Inflammatory macrophage treated with lipopolysaccharide for 1 hour (primary cell): ENCODE results near the gene EXOC6B.
"Not testable (repeated sequence)": the region's sequence is repeated elsewhere in the genome, so short reads cannot be mapped to it uniquely, and the experiment has no call there.

ENCODE experiments used
- DNase-seq, 2 donors: peaks; one replicate each; pipeline ENCODE4 v3.0.0-alpha.2; 2020 to 2022

The EXOC6B gene

DNA sequence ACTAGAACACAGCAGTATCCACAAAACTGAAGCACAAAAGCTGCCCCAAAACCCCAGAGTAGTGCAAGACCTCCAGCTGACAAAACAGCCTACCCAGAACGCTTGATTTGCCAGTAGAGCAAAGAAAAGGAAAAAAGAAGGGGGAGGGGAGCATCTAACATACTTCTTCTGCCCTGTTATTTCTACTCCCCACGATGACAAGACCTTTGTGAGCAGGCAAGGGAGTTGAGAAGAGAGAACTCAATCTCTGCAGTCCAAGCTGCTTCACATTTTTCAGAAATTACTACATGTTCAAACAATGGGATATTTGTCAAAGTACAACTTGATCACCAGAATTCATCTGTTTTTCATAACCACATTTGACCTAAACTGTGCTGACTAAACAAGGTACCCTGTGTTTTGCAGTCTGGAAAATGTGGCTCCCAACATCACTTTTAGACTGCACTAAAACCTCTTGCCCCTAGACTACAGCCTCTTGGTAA lies 286.7 kb downstream of the EXOC6B start:
- DNase-seq, result no peak

DNA sequence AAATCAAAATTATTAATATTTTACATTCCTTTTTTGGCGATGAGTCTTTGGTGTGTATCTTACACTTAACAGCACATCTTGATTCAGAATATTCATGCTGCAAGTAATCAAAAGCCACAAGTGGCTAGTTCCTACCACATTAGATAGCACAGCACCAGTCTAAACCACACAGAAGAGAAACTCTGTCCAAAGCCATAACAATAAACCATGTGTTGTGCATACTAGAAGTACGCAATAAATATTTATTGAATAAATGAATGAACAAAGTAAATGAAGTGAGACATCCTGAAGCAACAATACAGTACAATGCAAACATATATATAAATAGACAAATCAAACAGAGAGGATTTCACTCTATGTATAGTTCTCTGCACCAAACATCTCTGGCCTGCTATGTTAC lies 287.3 kb downstream of the EXOC6B start:
- DNase-seq, result no peak

DNA sequence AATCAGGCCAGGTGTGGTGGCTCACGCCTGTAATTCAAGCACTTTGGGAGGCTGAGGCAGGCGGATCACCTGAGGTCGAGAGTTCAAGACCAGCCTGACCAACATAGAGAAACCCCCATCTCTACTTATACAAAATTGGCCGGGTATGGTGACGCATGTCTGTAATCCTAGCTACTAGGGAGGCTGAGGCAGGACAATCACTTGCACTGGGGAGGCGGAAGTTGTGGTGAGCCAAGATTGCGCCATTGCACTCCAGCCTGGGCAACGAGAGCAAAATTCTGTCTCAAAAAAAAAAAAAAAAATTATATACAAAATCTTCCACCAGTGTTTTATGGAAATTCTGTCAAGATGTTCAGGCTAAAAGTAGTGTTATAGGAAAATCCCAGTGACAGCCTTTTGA lies 290.2 kb downstream of the EXOC6B start:
- DNase-seq, result not testable (repeated sequence)

DNA sequence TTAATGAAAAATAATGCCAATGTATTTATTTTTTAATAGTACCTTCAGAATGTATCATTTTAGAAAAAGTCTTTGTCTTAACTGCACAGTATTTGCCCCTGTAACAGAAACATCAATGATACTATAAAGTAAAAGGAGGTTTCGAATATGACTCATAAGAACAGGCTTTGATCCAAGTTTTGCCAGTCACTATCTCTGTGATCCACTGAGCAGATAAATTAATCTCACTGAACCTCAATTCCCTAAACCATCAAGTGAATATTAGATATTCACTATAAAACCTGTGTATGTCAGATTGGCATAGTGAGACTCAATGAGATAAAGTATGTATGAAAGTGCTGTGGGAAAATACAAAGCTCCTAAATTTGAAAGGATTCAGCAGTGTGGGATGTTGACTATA lies 292.1 kb downstream of the EXOC6B start:
- no peak for DNase-seq

DNA sequence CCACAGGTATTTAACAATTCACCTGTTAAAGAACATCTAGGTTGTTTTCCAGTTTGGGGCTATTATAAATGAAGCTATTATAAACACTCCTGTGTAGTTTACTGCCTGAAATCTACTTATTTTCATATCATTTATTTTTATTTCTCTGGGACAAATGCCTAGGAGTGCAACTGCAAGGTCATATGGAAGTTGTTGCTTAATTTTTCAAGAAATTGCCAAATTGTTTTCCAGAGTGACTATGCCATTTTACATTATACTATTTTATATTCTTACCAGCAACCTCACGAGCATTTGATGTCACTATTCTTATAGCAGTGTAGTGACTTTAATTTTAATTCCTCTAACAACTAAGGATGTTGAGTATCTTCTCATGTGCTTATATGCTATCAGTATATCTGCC lies 298.4 kb downstream of the EXOC6B start:
- DNase-seq, result peak in 1 of 2 donors; percentile 10

DNA sequence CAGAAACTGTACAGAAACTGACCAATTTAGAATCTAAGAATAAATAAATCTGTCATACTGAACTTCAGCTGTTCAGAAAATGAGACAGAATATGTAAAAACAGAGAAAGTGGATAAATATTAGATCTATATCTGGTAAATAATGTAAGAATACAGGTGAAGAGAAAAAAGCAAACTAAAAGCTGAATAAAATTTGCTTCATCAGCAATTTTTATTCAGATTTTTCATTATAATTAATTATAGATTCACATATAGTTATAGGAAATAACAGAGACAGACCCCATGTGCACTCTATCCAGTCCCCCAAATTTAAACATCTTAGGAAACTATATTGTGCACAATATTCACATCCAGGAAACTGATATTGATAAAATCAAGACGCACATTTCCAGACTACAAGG lies 299.2 kb downstream of the EXOC6B start:
- no peak for DNase-seq

DNA sequence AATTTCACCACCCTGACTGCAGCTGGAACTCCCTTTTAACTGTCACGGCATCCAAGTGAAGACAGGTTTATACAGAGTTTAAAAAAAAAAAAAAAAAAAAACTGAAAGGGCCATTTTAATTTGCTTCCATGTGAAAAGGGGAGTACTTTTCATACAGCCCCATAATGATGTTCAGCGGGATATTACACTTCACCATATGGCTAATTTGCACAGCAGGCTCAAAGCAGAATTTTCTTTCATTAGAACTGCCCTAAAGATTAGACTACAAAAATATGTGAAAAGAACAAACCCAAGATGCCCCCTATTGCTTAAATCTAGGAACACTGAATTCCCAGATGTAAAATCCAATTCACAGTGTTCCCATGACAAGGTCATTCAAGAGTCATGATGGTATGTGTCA lies 301.8 kb downstream of the EXOC6B start:
- no peak for DNase-seq

DNA sequence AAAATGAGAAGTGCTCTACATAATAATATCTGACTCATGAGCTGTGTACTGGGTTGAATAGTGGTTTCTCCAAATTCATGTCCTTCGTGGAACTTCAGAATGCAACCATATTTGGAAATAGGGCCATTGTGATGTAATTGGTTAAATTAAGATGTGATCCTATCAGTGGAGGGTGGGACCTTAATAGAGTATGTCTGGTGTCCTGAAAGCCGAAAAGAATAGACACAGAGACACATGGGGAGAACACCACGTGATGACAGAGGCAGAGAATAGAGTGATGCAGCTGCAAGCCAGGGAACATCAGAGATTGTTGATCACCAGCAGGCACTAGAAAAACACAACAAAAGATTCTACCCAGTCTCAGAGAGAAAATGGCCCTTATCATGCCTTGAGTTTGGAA lies 310.1 kb downstream of the EXOC6B start:
- DNase-seq, result no peak

DNA sequence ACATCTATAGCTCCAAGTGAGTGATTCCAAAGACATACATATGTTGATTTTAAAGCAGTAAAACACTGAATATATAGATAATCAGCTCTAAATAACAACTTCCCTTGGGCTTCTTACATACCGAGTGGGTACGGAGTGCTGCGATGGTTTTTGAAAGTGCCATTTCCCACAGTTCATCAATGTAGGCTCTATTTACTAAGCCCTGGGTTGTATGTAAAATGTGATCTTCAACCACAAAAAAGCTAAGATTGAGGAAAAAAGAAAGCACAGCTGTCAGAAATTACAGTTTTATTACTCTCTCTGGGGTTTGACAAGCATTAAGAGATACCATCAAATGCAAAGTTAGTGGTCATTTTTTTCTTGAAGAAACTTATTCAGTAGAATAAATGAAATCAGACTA lies 312.8 kb downstream of the EXOC6B start:
- no peak for DNase-seq

DNA sequence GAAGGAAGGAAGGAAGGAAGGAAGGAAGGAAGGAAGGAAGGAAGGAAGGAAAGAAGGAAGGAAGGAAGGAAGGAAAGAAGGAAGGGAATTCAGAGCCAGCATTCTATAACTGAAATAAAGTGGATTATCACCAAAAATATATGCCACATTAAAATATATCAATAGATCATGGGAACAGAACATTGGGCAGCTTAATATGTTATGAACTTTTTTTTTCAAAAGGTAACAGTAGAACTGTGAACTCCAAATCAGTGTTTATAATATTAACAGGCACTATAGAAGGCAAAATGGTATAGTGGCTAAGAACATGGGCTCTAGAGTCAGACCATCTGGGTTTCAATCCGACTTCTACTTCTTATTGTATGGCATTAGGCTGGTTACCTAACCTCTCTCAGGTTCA lies 313.5 kb downstream of the EXOC6B start:
- no peak for DNase-seq

DNA sequence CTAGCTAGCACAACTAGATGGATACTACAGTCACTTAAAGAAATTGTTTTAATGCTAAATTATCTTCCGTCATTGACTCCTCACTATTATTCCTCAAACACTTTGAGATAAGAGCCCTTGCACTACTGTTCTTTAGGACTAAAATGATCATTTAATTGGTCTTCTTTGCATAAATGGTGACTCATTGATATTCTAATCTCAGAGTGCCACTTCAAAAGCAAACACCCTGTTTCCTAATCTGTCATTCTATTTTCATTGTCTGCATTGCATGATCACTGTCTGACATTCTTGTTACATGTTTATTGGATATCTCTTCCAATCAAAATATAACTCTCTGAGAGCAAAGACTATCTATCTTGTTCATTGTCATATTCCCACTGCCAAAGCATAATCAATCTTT lies 313.9 kb downstream of the EXOC6B start:
- no peak for DNase-seq

DNA sequence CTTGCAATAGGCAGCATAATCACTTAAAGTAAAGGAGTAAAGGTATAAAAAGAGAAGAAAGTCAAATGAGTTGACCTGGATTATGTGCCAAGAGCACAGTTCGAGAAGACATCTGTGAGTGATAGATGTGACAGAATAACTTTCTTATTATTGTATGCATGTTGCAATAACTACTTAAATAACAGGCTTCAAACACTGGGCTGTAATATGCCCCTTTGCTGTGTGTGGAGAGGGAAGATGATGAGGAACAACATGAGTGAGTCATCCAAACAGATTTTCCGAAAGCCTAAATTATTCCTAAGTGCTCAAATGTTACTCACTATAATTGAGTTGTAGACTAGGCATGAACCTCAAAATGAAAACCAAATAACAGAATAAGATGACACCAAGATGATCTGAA lies 328.1 kb downstream of the EXOC6B start:
- no peak for DNase-seq

DNA sequence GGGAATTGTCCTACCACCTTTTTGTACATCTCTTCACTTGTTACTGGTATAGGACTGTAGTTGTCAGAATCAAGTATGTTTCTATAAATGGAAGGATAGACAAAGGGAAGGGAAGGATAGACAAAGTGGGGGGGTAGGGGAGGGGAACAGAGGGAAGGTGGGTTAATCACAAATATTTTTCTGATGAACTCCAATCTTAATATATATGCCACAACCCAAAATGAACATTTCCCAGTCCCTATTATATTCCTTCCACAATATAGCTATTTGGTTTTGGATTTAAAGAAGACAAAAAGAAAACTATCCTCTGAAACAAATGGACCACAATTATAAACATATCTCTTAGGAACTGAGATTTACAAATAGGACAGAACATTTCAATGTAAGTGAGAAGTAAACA lies 329.4 kb downstream of the EXOC6B start:
- DNase-seq, result no peak

DNA sequence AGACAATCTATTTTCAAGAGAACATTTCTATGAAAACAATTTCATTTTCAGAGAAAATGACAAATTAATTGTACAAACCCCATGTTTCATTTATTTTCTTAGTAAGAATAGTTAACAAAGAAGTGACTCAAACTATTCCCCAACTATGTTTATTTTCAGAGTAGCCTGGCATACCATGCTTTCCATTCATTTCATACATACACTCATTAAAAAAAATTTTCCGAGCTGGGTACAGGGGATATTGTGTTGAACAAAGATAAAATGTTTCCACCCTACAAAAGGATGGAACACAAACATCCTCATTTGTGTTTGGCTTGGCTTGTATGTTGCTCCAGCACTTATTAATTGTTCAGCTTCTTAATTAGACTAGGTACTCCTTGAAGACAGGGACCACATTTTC lies 331.4 kb downstream of the EXOC6B start:
- no peak for DNase-seq

DNA sequence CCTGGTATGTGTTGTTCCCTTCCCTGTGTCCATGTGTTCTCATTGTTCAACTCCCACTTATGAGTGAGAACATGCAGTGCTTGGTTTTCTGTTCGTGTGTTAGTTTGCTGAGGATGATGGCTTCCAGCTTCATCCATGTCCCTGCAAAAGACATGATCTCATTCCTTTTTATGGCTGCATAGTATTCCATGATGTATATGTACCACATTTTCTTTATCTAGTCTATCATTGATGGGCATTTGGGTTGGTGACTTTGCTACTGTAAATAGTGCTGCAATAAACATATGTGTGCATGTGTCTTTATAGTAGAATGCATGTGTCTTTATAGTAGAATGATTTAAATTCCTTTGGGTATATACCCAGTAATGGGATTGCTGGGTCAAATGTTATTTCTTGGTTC lies 341.2 kb downstream of the EXOC6B start:
- not testable (repeated sequence) for DNase-seq

DNA sequence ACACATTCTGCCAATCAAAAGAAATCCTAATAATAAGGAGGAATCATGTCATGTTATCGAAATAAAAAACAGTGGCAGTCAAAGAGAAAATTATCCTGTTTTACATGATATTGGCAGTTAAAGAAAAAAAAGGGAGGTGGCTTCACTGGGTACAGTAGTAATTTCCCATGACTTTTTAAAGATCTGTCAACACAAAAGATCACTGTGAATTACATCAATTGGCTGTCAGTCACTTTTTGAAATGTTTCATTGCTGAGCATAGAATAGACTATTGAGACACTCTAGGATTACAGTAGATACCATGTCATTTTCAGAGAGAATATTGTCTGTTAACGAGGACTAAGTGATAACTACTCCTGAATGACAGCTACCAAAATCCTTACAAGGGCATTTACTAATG lies 342.5 kb downstream of the EXOC6B start:
- DNase-seq, result no peak

DNA sequence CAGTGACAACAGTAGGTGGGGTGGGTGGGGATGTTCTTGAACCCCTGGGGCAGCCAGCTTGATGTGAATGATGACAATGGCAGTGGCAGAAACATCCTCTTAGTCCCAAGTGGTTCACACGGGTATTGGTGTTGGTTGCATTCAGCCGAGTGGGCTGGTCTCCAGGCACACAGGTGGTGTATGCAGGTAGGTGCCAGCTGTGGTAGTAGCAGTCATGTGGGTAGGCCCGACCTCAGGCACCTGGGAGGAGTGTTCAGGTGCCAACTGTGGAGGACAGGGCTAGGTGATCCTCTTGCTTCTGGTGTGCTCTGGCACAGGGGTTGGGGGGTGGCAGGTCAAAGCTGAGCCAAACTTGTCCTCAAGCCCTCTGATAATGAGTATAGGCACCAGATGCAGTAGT lies 350.6 kb downstream of the EXOC6B start:
- no peak for DNase-seq

DNA sequence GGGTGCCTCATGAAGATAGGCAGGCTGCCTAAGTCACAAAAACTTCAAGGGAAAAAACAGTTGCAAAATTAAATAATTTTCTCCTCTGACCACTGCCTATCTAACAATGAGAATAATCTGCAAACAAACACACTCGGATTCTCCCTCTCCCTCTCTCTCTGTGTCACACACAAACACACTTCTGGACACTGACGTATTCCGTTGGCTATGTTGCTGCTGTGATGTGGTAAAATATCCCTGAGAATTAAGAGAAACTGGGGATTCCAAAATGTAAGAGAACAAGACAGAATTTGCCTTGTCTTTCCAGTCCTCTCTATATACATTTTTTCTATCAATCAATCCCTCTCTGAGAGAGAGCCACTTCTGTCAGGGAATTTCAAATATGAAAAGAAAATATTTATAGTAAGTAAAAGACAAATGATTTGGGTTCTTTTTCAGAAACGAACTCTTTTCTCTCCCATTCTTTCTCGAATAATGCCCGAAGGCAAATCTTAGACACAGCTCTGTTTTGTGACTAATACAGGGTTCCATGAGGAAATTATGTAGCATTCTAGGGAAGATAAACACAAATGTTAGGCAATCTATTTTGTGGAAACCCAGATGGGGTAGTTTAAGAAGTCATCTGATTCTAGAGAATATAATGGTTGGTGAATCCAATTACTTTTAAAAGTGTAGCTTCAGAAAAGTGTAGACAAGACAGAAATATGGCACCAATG lies 367.9 kb downstream of the EXOC6B start:
- no peak for DNase-seq

DNA sequence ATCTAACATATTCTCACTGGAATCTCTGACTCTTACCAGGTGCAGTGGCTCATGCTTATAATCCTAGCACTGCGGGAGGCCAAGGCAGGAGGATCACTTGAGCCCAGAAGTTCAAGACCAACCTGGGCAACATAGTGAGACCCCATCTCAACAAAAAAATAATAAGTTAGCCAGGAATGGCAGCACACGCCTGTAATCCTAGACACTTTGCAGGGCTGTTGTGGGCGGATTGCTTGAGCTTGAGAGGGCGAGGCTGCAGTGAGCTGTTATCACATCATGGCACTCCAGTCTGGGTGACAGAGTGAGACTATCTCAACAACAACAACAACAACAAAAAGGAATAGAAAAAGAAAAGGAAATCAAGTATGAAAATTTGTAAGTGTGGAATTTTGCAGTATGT lies 371.6 kb downstream of the EXOC6B start:
- DNase-seq, result no peak

DNA sequence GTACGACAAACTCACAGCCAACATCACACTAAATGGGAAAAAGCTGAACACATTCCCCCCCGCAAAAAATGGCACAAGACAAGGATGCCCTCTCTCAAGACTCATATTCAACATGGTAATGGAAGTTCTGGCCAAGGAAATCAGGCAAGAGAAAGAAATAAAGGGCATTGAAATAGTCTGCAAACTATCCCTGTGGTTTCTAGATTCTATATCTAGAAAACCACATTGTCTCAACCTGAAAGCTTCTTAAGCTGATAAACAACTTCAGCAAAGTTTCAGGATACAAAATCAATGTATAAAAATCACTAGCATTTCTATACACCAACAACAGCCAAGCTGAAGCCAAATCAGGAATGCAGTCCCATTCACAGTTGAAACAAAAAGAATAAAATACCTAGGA lies 383.6 kb downstream of the EXOC6B start:
- DNase-seq, result no peak

DNA sequence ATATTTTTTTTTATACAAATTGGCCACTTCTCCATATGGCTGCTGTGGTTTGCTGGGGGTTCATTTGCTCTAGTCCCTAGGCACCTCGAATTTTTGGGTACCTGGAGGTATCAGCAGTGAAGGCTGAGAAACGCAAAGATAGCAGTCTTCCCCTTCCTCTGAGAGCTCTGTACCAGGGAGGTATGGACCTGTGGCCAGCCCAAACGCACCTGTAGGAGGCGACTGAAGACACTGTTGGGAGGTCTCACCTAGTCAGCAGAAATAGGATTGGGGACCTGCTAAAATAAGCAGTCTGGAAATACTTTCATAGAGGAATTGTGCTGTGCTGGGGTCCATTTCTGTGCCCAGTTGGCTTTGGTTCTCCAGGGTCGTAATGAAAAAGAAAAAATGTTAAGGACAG lies 385.9 kb downstream of the EXOC6B start:
- no peak for DNase-seq

DNA sequence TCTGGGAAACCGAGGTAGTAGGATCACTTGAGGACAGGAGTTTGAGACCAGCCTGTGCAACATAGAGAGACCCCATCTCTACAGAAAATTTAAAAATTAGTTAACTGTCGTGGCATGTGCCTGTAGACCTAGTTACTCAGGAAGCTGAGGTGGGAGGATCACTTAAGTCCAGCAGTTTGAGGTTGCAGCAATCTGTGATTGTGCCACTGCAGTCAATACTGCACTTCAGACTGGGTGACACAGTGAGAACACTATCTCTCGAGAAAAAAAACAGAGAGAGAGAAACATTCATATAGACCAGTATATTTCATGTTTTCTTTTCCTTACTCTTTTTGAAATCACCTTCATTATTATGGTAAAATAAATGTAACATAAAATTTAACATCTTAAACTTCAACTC lies 387.5 kb downstream of the EXOC6B start:
- no peak for DNase-seq

DNA sequence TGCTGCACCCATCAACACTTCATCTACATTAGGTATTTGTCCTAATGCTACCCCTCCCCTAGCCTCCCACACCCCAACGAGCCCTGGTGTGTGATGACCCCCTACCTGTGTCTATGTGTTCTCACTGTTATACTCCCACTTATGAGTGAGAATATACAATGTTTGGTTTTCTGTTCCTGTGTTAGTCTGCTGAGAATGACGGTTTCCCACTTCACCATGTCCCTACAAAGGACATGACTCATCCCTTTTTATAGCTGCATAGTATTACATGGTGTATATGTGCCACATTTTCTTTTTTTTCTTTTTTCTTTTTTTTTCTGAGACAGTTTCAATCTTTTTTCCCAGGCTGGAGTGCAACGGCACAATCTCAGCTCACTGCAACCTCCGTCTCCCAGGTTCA lies 394.1 kb downstream of the EXOC6B start:
- no peak for DNase-seq

DNA sequence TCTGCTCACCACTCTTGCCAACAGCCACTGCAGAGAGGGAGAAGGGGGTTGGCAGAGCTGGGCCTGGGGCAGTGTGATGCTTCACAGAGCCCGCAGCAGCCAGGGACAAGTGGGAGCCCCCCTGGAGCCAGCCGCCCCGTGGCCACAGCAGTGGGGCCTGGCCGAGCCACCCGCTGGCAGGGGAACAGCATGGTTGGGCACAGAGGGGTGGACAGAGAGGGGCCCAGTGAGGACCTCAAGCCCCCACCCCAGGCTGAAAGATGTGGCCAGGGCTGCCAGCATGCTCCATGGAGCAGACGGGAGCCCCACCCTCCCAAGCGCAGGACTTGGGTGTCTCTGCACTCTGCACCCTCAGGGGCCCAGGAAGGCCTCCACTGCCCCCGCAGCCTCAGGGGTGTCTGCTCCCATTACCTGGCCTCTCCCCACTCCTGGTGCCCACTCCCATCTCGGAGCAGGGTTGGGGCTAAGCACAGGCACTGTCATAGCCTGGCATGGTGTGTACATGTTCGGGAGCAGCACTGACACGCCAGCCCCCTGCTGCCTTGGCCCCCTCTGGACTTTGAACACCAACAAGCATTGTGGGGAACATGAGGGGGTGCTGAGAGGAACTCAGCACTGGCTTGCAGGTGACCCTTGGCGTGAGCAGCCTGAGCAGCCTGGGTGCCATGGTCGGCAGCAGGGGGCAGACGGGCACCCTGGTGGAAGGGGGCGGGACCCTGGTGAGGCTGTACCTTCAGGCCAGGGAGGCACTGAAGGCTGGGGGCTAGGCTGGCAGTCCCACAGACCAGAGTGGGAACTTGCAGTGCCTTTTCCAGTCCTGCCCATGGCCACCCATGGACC lies 398.6 kb downstream of the EXOC6B start:
- DNase-seq, result no peak

DNA sequence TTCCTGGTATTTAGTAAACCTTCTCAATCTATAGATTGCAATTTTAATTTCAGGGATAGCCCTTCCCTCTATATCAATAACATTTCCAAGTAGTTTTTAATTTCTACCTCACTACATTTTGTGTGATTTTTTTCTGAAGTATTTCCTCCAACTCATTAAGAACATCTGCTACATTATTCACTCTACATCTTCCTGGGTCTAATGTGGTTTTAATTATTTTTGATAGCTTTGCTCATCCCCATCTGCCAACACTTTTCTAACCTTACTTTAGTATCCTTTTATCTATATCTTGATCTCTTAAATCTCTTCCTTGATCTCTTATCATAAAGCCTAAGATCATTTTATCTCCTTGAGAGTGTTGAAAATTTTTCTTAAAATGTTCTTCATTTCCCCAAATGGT lies 399.8 kb downstream of the EXOC6B start:
- DNase-seq, result no peak
